GM18508 (cell line): ENCODE data around the gene ARL2.
"Not testable (repeated sequence)": the region's sequence is repeated elsewhere in the genome, so short reads cannot be mapped to it uniquely, and the experiment has no call there.

Source experiments
- ATAC-seq: cut with Tn5 transposase; IDR thresholded peaks from one replicate; pipeline ENCODE4 v1.9.1; 2021; ENCODE audit warnings: moderate number of reproducible peaks; ENCODE audit not compliant: insufficient read depth, unreplicated experiment

Gene ARL2

GRCh38 chr11:65003282-65003681, 10.7 kb upstream of the ARL2 start:
- ATAC-seq, result no peak

GRCh38 chr11:65003968-65004367, 10.0 kb upstream of the ARL2 start:
- ATAC-seq, result not testable (repeated sequence)

GRCh38 chr11:65008016-65008415, 5.9 kb upstream of the ARL2 start:
- ATAC-seq, result no peak

GRCh38 chr11:65008873-65009272, 5.1 kb upstream of the ARL2 start:
- no peak for ATAC-seq

- peak; percentile 44 for ATAC-seq
These were observed 651 bp upstream of the ARL2 start for GRCh38 chr11:65013130-65013887.

GRCh38 chr11:65014726-65015227, 817 bp downstream of the ARL2 start:
- ATAC-seq, result no peak

- ATAC-seq, result no peak
These were observed 2.7 kb downstream of the ARL2 start for GRCh38 chr11:65016705-65017104.

- no peak for ATAC-seq
These were observed 4.0 kb downstream of the ARL2 start for GRCh38 chr11:65017937-65018336.

GRCh38 chr11:65019824-65020223, 5.9 kb downstream of the ARL2 start:
- ATAC-seq, result no peak

- no peak for ATAC-seq
These were observed 7.0 kb downstream of the ARL2 start for GRCh38 chr11:65021003-65021402.

- ATAC-seq, result no peak
These were observed 7.5 kb downstream of the ARL2 start for GRCh38 chr11:65021509-65021908.

- ATAC-seq, result not testable (repeated sequence)
These were observed 9.5 kb downstream of the ARL2 start for GRCh38 chr11:65023502-65023901.

GRCh38 chr11:65026810-65027209, 12.8 kb downstream of the ARL2 start:
- ATAC-seq, result no peak

- peak; percentile 55 for ATAC-seq
These were observed 13.5 kb downstream of the ARL2 start, which contains the start of gene SNX15 for GRCh38 chr11:65027213-65028067. TSS of gene SNX15 (plus strand) at chr11:65027439. CDS start at chr11:65027538, 99 bp downstream.

- no peak for ATAC-seq
These were observed 18.3 kb downstream of the ARL2 start for GRCh38 chr11:65032216-65032615.

- no peak for ATAC-seq
These were observed 20.5 kb downstream of the ARL2 start for GRCh38 chr11:65034423-65034822.

- no peak for ATAC-seq
These were observed 21.6 kb downstream of the ARL2 start for GRCh38 chr11:65035579-65035978.

GRCh38 chr11:65036931-65037330, 23.0 kb downstream of the ARL2 start:
- no peak for ATAC-seq

GRCh38 chr11:65040520-65040846, 26.5 kb downstream of the ARL2 start:
- no peak for ATAC-seq

- peak; percentile 65 for ATAC-seq
These were observed 27.1 kb downstream of the ARL2 start, which contains the start of gene SAC3D1 for GRCh38 chr11:65040847-65041622. TSS of gene SAC3D1 (plus strand) at chr11:65041210. CDS start at chr11:65041293, 83 bp downstream.
